SJCRH30 (cell line): ENCODE results near the gene MED25. TPM values are rescaled to one million over a fixed set of nuclear protein-coding genes. Genes with fewer than 3 reads are reported as not detected.

Experiments used
- DNase-seq, 2 experiments: peaks; one replicate each; pipeline ENCODE4 v3.0.0-alpha.2; 2015 to 2020
- H3K27ac ChIP-seq: fragments of 250-450 bp; sonication (Bioruptor Pico); 2 replicates; pipeline ENCODE4 v1.5.1; 2020; ENCODE audit warnings: mild to moderate bottlenecking, moderate library complexity
- H3K27me3 ChIP-seq: fragments of 250-450 bp; sonication (Bioruptor Pico); 2 replicates; pipeline ENCODE4 v1.5.1; 2020; ENCODE audit warnings: mild to moderate bottlenecking, moderate library complexity
- H3K36me3 ChIP-seq: fragments of 250-450 bp; sonication (Bioruptor Pico); 2 replicates; pipeline ENCODE4 v1.5.1; 2020; ENCODE audit warnings: mild to moderate bottlenecking, moderate library complexity
- H3K4me1 ChIP-seq: fragments of 250-450 bp; sonication (Bioruptor Pico); 2 replicates; pipeline ENCODE4 v1.5.1; 2020; ENCODE audit warnings: mild to moderate bottlenecking, moderate library complexity
- H3K4me3 ChIP-seq: fragments of 250-450 bp; sonication (Bioruptor Pico); 2 replicates; pipeline ENCODE4 v1.5.1; 2020; ENCODE audit warnings: mild to moderate bottlenecking, moderate library complexity
- H3K9me3 ChIP-seq: fragments of 250-450 bp; sonication (Bioruptor Pico); replicated peaks from 2 replicates; pipeline ENCODE4 v1.5.1; 2020; ENCODE audit warnings: mild to moderate bottlenecking, moderate library complexity
- total RNA-seq: library from RNA; depleted of rRNA; stranded (reverse); fragments of >200 nt; shearing (Covaris generic); gene quantifications from 2 replicates; pipeline ENCODE4 v1.2.3, GENCODE V29; 2014; rRNA removed

Gene MED25
- total RNA-seq, 1 experiment from 2014 or later = 22.2 TPM

DNA sequence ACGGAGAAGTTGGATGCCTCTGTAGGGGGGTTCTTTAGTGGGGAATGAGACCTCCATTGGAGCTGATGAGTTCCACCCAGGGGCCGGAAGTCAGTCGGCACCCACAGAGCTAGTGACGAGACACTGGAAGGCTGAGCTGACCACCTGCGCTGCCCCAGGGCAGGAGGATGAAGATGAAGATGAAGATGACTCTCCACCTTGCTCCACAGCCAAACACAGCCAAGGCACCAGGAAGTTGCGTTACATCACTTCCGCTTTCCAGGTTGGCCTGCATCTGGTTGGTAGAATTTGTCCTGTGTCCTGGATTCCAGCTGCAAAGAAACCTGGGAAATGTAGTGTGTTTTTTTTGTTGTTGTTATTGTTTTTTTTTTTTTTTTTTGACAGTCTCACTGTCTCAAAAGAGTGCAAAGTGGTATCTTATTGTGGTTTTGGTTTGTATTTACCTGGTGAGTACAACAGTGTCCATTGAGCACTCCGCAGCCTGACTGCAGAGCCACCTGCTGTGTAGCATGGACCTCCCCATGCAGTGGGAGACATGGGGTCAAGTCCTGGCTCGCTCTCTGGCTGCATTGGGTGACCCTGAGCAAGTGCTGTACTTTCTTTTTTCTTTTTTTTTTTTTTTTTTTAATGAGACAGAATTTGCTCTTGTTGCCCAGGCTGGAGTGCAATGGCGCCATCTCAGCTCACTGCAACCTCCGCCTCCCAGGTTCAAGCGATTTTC lies 61.3 kb downstream of the MED25 start:
- no peak overlapping the region for H3K27ac ChIP-seq
- DNase-seq = no peak
- no peaks in the 10 kb centered on the region for H3K27me3 ChIP-seq
- H3K36me3 ChIP-seq = peaks cover 6% of the 10 kb centered on the region; the same call in 1 of the 2 replicates
- H3K4me3 ChIP-seq = no peak overlapping the region
- H3K9me3 ChIP-seq = no peaks in the 10 kb centered on the region
- H3K4me1 ChIP-seq = no peaks in the 10 kb centered on the region

DNA sequence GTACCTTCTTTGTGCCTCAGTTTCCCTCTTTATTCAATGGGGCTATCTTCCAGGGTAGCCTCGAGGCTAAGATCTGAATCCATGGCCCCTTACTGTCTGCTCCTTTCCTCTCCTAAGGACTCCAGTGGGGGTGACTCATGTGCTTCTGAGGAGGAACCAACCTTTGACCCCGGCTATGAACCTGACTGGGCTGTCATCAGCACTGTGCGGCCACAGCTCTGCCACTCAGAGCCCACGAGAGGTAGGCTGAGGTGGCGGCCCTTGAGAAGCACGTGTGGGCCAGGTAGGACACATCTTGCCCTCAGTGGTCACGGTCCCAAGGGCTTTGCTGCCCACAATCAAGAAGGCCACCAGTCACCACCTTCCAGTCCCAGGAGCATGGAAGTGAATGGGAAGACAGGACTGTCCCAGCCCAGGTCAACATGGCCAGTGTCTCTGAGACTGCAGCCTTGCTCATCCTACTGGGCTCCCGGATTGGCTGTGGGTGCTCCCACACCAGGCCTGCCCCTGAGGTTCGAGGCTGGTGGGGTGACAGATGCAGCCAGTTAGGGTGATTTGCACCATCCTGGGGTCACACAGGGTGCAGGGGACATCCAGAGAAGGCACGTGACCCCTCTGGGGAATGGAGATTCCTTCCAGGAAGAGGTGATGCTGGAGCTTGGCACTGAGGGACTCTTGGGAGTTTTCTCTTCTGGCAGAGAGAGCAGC lies 62.2 kb downstream of the MED25 start:
- no peak overlapping the region for H3K4me3 ChIP-seq
- H3K27ac ChIP-seq = no peak overlapping the region
- H3K9me3 ChIP-seq = no peaks in the 10 kb centered on the region
- DNase-seq = no peak
- H3K4me1 ChIP-seq = no peaks in the 10 kb centered on the region
- no peaks in the 10 kb centered on the region for H3K27me3 ChIP-seq
- peaks cover 6% of the 10 kb centered on the region; the same call in 1 of the 2 replicates for H3K36me3 ChIP-seq

DNA sequence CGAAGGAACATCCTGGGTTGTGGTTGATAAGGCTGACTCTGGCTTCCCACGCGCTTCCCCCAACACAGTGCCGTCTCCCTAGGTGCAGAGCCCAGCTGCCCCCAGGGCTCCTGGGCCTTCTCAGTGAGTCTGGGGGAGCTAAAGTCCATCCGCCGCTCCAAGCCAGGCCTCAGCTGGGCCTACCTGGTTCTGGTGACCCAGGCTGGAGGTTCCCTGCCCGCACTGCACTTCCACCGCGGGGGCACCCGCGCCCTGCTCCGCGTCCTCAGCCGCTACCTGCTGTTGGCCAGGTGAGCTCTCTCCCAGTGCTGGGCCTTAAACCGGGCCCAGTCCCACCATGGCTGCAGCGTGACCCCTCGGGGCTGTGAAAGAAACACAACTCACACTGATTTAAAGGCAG lies 63.1 kb downstream of the MED25 start:
- Histone ChIP-seq H3K4me1 (no peaks in the 10 kb centered on the region), H3K36me3 (peaks cover 6% of the 10 kb centered on the region; the same call in 1 of the 2 replicates), H3K27ac (no peak overlapping the region), H3K9me3 (no peaks in the 10 kb centered on the region), H3K27me3 (no peaks in the 10 kb centered on the region), H3K4me3 (no peak overlapping the region)
- no peak for DNase-seq

DNA sequence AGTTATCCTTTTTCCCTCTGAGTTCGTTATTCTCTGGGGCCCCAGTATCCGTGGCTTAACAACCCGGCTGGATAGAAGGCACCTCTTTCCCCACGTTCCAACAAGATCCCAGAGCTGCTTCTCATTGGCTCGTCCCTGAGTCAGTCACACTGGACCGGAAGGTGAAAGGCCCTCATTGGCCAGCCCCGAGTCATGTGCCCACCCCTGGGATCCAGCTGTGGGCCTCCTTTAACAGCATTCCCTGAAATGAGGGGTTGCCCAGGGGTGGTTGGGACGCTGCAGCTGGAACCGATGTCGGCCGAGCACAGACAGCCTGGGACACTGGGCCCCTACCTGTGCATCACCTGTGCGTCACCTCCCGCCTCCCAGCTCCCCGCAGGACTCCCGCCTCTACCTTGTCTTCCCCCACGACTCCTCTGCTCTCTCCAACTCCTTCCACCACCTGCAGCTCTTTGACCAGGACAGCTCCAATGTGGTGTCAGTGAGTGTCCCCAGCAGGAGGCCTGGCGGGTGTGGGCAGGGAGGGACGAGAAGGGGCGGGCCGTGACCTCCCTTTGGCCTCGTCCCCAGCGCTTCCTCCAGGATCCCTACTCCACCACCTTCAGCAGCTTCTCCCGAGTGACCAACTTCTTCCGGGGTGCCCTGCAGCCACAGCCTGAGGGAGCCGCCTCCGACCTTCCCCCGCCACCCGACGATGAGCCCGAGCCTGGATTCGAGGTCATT lies 63.7 kb downstream of the MED25 start:
- H3K27me3 ChIP-seq = no peaks in the 10 kb centered on the region
- no peak overlapping the region for H3K4me3 ChIP-seq
- peaks cover 6% of the 10 kb centered on the region; the same call in 1 of the 2 replicates for H3K36me3 ChIP-seq
- H3K9me3 ChIP-seq = no peaks in the 10 kb centered on the region
- H3K4me1 ChIP-seq = no peaks in the 10 kb centered on the region
- no peak overlapping the region for H3K27ac ChIP-seq
- DNase-seq = peak; percentile 44 to 47

DNA sequence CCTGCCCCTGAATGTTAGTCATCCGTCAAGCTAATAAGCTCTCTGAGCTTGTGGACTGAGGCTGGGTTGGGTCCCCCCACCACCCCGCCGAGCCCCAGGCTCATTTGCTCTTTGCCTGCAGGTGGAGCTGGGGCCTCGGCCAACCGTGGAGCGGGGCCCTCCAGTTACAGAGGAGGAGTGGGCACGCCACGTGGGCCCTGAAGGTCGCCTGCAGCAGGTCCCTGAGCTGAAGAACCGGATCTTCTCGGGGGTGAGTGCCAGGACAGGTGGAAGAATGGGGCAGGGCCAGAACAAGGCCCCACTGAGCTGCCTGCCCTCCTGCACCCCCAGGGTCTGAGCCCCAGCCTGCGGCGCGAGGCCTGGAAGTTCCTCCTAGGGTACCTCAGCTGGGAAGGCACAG lies 64.6 kb downstream of the MED25 start:
- H3K9me3 ChIP-seq = no peaks in the 10 kb centered on the region
- H3K27me3 ChIP-seq = no peaks in the 10 kb centered on the region
- no peak for DNase-seq
- H3K4me3 ChIP-seq = no peak overlapping the region
- peaks cover 6% of the 10 kb centered on the region; the same call in 1 of the 2 replicates for H3K36me3 ChIP-seq
- no peaks in the 10 kb centered on the region for H3K4me1 ChIP-seq
- H3K27ac ChIP-seq = no peak overlapping the region

DNA sequence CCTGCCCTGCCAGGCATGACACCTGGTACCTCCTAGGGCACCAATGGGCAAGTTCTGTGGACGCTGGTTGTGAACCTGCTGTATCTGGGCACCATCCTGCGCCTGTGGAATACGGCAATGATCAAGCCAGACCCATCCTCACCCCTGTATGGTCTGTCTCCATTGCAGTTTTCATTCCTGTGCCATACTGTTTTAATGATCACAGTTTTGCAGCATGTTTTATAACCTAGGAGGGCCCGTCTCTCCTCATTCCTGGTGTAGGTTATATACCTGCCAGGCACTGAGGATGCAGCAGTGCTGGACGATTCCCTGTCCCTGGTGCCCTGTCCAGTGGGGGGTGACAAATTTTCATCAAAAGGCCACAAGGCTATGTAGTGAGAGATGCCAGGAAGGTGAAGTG lies 65.0 kb downstream of the MED25 start:
- DNase-seq = no peak
- no peaks in the 10 kb centered on the region for H3K27me3 ChIP-seq
- H3K9me3 ChIP-seq = no peaks in the 10 kb centered on the region
- H3K27ac ChIP-seq = no peak overlapping the region
- H3K36me3 ChIP-seq = peaks cover 6% of the 10 kb centered on the region; the same call in 1 of the 2 replicates
- no peaks in the 10 kb centered on the region for H3K4me1 ChIP-seq
- no peak overlapping the region for H3K4me3 ChIP-seq

DNA sequence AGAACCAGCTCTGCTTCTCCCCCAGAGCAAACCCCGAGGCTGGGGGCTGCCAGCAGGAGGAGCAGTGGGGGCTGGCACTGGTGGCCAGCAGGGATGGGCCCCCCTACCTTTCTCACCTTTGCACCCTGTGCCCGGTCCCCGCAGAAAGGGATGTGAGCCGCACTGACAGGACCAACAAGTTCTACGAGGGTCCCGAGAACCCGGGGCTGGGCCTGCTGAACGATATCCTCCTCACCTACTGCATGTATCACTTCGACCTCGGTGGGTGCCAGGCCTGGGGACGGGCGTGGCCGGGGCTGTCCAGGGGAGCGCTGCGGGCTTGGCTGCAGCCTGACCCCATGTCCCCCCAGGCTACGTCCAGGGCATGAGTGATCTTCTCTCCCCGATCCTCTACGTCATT lies 66.0 kb downstream of the MED25 start:
- DNase-seq = no peak
- H3K9me3 ChIP-seq = no peaks in the 10 kb centered on the region
- peaks cover 6% of the 10 kb centered on the region; the same call in 1 of the 2 replicates for H3K36me3 ChIP-seq

DNA sequence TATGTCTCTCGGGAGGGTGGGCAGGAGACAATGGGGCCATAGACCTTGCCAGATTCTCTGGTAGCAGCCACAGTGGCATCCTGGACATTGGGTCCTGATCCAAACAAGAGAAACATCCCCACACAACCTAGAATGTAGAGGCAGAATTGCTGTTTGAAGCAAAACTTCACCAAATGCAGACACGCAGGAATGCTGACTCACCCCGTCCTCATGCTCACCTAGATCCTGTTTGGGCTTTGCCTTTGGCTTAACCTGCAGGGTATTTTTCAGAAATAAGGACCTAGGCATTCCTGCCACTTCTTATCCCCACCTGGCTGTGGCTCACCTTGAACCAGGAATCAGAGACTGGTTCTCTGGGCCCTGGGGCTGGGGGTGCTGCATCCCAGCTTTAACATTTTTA lies 66.7 kb downstream of the MED25 start:
- no peak overlapping the region for H3K27ac ChIP-seq
- H3K36me3 ChIP-seq = peaks cover 6% of the 10 kb centered on the region; the same call in 1 of the 2 replicates
- H3K4me3 ChIP-seq = no peak overlapping the region
- H3K27me3 ChIP-seq = no peaks in the 10 kb centered on the region
- H3K4me1 ChIP-seq = no peaks in the 10 kb centered on the region
- no peak for DNase-seq
- H3K9me3 ChIP-seq = no peaks in the 10 kb centered on the region

More for the DNA sequence above, 66.0 kb downstream of the MED25 start:
- H3K4me1 ChIP-seq = no peaks in the 10 kb centered on the region
- no peak overlapping the region for H3K4me3 ChIP-seq
- no peak overlapping the region for H3K27ac ChIP-seq
- no peaks in the 10 kb centered on the region for H3K27me3 ChIP-seq

Other genes starting within 250 kb of the MED25 start
- 54.2 and 66.5 TPM in 2 replicates for gene NOSIP, start 237.7 kb upstream of the MED25 start, total RNA-seq
- gene PRRG2, start 237.0 kb upstream of the MED25 start, total RNA-seq = 0.51 and 0.58 TPM in 2 replicates
- 6.1 and 6.3 TPM in 2 replicates for gene PRR12, start 227.1 kb upstream of the MED25 start, total RNA-seq
- gene RRAS, start 178.1 kb upstream of the MED25 start, total RNA-seq = 7.5 and 7.6 TPM in 2 replicates
- gene SCAF1, start 176.1 kb upstream of the MED25 start, total RNA-seq = 15.9 and 16.3 TPM in 2 replicates
- gene IRF3, start 152.4 kb upstream of the MED25 start, total RNA-seq = 35.1 and 38.6 TPM in 2 replicates
- gene BCL2L12, start 152.4 kb upstream of the MED25 start, total RNA-seq = 45.2 and 61.7 TPM in 2 replicates
- 385 and 390 TPM in 2 replicates for gene PRMT1, start 141.0 kb upstream of the MED25 start, total RNA-seq
- gene ADM5, start 128.7 kb upstream of the MED25 start, total RNA-seq = 5.5 and 7.7 TPM in 2 replicates
- gene CPT1C, start 127.2 kb upstream of the MED25 start, total RNA-seq = 15.2 and 20.4 TPM in 2 replicates
- gene TSKS, start 55.0 kb upstream of the MED25 start, total RNA-seq = not detected in 2 replicates
- 66.5 and 68.8 TPM in 2 replicates for gene AP2A1, start 51.3 kb upstream of the MED25 start, total RNA-seq
- gene FUZ, start 5.0 kb upstream of the MED25 start, total RNA-seq = 27.6 and 27.9 TPM in 2 replicates
- 77.1 and 91.2 TPM in 2 replicates for gene PTOV1, start 32.9 kb downstream of the MED25 start, total RNA-seq
- 24.2 and 40.6 TPM in 2 replicates for gene PNKP, start 49.3 kb downstream of the MED25 start, total RNA-seq
- 21.7 and 25.2 TPM in 2 replicates for gene AKT1S1, start 59.1 kb downstream of the MED25 start, total RNA-seq
- 9.1 and 9.4 TPM in 2 replicates for gene TBC1D17, start 59.4 kb downstream of the MED25 start, total RNA-seq
- not detected in 2 replicates for gene IL4I1, start 78.6 kb downstream of the MED25 start, total RNA-seq
- 8.4 and 8.9 TPM in 2 replicates for gene ATF5, start 110.9 kb downstream of the MED25 start, total RNA-seq
- gene NUP62, start 111.2 kb downstream of the MED25 start, total RNA-seq = 87.8 and 88.7 TPM in 2 replicates
- 2.7 and 4.5 TPM in 2 replicates for gene SIGLEC11, start 142.9 kb downstream of the MED25 start, total RNA-seq
- 16.9 and 23.1 TPM in 2 replicates for gene VRK3, start 207.1 kb downstream of the MED25 start, total RNA-seq
- gene ZNF473, start 207.7 kb downstream of the MED25 start, total RNA-seq = 18.9 and 21.4 TPM in 2 replicates